GM21526 (cell line): ENCODE data around the gene SEC22A.
"Not testable (repeated sequence)": the region's sequence is repeated elsewhere in the genome, so short reads cannot be mapped to it uniquely, and the experiment has no call there.

ENCODE experiments used
- ATAC-seq: cut with Tn5 transposase; IDR thresholded peaks from one replicate; pipeline ENCODE4 v1.9.1; 2021; ENCODE audit warnings: moderate library complexity; ENCODE audit not compliant: unreplicated experiment, low FRiP score

Gene SEC22A

DNA sequence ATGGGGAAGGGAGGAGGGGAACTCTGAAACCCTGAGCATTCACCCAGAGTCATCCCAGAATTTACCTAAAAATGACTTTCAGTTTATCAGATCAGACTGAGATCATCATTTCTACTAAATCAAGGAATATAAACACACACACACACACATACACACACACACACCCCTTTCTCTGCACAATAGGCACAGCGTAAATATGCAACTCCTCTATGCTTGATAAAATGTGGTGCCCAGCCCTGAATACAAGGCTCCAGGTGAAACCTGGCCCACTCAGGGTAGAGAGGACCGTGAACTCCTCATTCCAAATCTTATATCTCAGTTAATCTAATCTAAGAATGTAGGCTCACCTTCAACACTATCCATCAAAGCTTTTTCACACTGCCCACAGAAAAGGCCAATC, 31.8 kb upstream of the SEC22A start:
- no peak for ATAC-seq

- ATAC-seq, result no peak
Measured at GRCh38 chr3:123180791-123181190, 21.0 kb upstream of the SEC22A start.

DNA sequence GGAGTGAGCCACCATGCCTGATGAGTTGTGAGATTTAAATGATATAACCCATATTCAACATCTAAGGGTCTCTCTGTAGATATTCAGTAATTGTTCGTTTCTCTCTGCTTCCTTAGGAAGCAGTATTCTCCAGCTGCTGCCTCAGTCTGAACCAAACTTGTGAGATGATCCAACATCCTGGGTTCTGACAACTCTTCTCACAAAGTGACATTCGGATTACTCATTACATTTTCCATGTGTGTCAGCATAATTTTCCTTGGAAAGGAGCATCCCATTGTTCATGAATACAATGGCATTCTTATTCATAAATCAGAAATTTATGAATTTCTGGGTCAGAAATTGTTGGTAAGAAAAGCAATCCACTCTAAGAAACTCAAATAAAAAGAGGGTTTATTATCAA, 15.0 kb upstream of the SEC22A start:
- no peak for ATAC-seq

DNA sequence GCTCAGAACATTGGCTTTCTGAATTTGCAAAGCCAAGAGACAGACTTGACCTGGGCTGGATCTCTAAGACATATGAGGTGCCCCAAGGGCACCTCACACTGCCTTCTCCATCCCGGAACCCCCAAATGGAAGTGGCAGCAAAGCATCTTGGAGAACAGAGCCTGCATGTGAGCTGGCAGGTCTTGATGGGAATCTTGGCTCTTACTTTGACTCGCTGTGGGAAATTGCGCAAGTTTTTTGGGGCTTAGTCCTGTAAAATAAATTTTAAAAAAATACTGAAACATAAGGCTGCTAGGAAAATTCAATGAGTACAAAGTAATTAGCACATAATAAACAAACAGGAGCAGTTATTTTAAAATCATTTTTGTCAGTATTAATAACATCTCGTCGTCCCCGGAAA, 13.7 kb upstream of the SEC22A start:
- no peak for ATAC-seq

DNA sequence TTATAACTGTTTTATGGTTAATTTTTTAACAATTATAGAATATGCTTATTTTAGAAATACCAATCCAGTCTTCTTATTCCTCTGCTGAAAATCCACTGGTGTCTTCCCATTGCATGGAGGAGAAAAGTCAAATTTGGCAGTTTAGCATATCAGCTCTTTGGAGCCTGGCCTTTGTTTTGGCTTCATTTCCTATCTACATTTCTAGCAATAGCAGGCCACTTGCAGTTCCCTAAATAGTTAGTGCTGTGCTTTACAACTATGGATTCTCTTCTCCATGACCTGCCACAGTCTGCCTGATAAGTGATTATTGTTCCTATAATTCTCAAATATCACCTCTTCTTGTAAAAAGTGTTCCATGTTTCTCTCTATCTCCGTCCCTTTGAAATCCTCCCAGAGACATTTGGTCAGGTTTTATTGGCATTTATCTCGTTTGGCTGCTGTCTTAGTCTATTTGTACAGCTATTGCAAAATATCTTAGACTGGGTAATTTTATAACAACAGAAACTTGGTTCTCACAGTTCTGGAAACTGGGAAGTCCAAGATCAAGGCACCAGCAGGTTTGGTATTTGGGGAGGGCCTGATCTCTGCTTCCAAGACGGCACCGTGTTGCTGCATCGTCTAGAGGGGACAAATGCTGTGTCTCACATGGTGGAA, 8.2 kb upstream of the SEC22A start:
- ATAC-seq, result no peak

DNA sequence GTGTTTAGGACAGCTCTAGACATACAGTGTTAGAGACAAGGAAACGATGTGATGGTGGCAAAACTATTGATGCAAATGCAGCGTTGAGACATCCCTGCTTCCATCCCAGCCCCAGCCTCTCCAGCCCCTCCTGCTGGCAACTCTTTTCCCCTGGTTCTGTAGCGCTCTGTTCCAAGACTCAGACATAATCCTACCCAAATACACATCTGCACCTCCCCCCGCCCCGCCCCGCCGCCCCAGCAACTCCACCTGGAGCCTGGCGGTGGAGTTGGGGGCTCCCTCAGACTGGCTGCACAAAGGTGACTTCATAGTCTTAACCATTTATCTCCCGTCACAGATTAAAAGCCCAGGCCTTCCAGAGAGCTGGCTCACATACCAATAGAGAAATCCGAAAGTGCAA, 7.2 kb upstream of the SEC22A start:
- no peak for ATAC-seq

DNA sequence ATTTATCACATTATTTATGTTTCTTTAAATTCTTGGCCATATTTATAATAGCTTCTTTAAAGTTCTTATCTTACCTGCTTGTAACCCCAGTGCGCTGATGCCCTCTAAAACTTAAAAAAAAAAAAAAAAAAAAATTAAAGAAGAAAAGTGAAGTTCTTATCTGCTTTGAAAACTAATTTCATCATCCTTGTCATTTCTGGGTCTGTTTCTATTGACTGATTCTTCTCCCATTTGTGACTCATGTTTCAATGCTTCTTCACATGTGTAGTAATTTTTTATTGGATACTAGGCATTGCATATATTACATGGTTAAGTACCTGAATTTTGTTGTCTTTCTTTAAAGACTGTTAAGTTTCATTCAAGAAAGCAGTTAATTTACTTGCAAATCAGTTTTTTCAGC, 3.4 kb upstream of the SEC22A start:
- ATAC-seq, result no peak

DNA sequence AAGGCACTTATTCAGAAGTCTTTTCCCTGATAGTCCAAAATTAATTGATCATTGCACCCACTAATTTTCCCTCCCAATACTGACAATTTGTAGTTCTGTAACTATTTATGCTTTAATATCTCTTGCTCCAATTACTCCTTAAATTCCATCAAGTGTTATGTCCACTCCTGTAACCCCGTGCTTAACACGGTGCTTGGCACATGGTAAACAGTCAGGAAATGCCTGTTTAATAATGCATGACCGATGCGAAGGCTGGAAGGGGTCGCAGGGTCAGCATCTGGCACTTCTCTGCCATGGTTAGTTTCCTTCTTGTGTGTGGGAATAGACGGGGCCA, 553 bp upstream of the SEC22A start:
- ATAC-seq, result no peak

DNA sequence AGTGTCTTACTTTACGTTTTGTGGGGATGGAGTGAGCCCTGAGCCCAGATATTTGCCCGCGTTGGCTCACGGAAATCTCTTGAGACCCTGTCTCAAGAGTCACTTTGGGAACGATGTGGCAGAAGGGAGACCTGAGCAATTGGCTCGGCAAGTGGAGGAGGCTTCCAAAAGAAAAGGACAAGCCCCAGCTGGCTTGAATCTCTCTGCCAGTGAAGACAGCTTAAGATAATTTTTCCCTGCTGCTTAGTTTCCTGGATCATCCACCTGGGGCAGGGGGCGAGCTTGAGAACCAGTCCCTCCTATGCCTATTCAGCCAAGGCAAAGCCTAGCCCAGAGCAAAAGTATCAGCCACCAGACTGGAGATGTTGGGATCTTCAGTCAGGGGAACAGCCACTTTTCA, 708 bp downstream of the SEC22A start:
- ATAC-seq, result no peak

GRCh38 chr3:123218990-123219389, 17.2 kb downstream of the SEC22A start:
- no peak for ATAC-seq

DNA sequence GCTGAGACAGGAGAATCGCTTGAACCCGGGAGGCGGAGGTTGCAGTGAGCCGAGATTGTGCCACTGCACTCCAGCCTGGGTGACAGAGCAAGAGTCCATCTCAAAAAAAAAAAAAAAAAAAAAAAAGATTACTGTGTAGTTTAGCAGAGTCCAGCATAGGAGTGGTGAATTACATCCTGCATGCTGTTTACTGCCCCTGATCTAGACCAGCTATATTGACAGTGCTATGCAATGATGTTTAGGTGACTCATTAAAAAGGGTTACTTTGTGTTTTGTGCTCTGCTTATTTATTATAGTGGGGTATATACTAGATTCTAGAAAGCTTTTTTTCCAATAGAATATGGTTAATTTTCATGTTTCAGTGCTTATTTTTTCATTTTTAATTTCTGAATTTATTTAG, 19.6 kb downstream of the SEC22A start:
- not testable (repeated sequence) for ATAC-seq

DNA sequence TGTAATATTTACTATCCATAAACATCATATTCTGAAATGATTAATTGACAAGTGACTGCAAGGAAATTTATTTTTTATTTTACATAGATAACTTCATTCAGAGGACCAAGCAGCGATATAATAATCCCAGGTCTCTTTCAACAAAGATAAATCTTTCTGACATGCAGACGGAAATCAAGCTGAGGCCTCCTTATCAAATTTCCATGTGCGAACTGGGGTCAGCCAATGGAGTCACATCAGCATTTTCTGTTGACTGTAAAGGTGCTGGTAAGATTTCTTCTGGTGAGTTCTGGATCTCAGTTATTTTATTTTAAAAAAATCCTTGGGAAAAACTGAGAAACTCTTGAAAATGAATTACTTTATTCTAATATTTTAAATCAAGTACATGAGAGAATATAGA, 23.3 kb downstream of the SEC22A start:
- ATAC-seq, result no peak

GRCh38 chr3:123226549-123226948, 24.8 kb downstream of the SEC22A start:
- ATAC-seq, result no peak

DNA sequence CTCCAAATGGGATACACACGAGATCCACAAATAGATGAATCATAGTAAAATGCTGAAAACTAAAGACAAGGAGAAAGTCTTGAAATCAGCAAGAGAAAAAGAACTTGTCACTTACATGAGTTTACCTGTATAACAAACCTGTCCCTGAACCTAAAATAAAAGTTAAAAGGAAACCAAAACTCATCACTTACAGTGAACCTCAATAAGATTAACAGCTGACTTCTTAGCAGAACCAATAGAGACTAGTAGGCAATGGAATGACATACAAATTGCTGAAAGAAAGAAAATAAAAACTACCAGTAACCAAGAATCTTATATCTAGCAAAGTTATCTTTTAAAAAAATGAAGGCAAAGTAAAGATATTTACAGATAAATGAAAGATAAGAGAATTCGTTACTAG, 27.4 kb downstream of the SEC22A start:
- no peak for ATAC-seq

GRCh38 chr3:123236902-123237301, 35.2 kb downstream of the SEC22A start:
- no peak for ATAC-seq

DNA sequence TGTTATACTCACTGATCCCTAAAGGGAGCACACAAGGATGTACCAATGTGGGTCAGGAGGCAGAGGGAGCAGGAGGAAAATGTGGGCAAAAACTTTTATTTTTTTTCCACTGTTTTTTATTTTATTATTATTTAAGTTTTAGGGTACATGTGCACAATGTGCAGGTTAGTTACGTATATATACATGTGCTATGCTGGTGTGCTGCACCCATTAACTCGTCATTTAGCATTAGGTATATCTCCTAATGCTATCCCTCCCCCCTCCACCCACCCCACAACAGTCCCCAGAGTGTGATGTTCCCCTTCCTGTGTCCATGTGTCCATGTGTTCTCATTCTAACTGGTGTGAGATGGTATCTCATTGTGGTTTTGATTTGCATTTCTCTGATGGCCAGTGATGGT, 37.4 kb downstream of the SEC22A start:
- ATAC-seq, result not testable (repeated sequence)

- no peak for ATAC-seq
Measured at GRCh38 chr3:123239756-123240155, 38.0 kb downstream of the SEC22A start.

DNA sequence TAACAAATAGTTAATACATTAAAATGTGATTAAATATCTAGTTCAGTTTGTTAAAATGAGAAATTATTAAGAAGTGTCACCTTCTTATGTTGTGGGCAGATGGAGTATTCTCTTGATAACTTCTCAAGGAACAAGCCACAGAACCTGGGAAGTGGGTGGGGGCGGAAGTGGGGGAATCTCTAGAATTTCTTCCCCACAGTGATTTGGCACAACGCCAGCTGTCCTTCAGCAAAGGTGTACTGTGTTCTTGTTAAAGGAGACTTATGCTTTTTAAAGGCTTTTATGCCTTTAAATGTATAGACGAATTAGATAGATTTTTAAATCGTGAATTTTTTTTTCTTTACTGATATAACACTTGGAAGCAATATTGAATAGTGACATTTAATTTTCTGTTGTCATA, 42.4 kb downstream of the SEC22A start:
- ATAC-seq, result no peak

GRCh38 chr3:123246866-123247265, 45.1 kb downstream of the SEC22A start:
- no peak for ATAC-seq

GRCh38 chr3:123256256-123256655, 54.5 kb downstream of the SEC22A start:
- ATAC-seq, result no peak

- ATAC-seq, result no peak
Measured at GRCh38 chr3:123258359-123258758, 56.6 kb downstream of the SEC22A start.

- ATAC-seq, result no peak
Measured at GRCh38 chr3:123258811-123259420, 57.2 kb downstream of the SEC22A start.

- ATAC-seq, result peak; percentile 54
Measured at GRCh38 chr3:123261666-123262065, 59.9 kb downstream of the SEC22A start.
